LNCaP clone FGC (cell line): ENCODE measurements around the gene KMT2C.

Experiments
- DNase-seq: peaks from one replicate; pipeline ENCODE4 v3.0.0-alpha.2; 2011; ENCODE audit warnings: low read depth
- H3K4me3 ChIP-seq: 2 replicates; pipeline ENCODE4 v1.5.1; 2011; ENCODE audit warnings: mild to moderate bottlenecking, low read depth, low read length, control low read depth
- CTCF ChIP-seq: IDR thresholded peaks from 2 replicates; pipeline ENCODE4 v1.5.1; 2012; ENCODE audit warnings: mild to moderate bottlenecking; ENCODE audit not compliant: control insufficient read depth, insufficient read depth; ENCODE audit errors: extremely low read depth

Gene KMT2C

GRCh38 chr7:152122540-152122939 is 313.3 kb downstream of the KMT2C start:
- no peak for DNase-seq
- no peak overlapping the region for H3K4me3 ChIP-seq
- TF ChIP-seq CTCF, result no peak

DNA sequence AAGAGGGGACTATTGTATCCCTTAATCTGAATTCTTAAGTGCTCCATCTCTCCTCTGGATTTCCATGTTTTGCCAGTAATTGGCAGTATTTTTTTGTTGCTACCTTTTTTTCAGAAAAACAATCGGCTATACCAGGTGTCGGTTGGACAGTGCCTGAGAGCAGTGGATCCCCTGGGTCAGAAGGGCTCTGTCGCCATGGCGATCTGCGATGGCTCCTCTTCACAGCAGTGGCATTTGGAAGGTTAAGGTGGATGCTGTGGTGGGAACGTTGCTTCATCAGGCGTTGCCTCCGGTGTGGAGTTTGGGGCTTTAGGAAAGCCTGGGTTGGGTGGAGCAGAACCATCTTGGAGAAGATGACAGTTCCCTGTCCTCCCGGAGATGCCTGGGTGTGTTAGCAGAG is 314.4 kb downstream of the KMT2C start:
- no peak for DNase-seq
- TF ChIP-seq CTCF, result no peak

DNA sequence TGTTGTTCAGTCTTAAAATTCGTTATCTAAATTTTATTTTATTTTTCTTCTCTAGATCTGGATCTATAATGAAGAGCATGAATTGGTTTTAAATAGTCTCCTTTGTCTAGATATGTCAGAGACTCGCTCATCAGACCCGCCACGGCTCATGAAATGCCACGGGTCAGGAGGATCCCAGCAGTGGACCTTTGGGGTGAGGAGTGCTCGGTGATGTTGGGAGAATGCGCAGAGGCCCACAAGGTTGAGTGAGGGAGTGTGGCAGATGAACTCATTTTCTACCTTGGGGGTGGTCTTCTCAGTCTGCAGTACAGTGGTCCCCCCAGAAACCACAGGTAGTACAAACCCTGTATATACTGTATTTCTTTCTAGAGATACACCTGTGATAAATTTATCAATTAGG is 315.0 kb downstream of the KMT2C start:
- no peak for TF ChIP-seq CTCF
- H3K4me3 ChIP-seq, result no peak overlapping the region

More for the DNA sequence above, 314.4 kb downstream of the KMT2C start:
- H3K4me3 ChIP-seq, result no peak overlapping the region

DNA sequence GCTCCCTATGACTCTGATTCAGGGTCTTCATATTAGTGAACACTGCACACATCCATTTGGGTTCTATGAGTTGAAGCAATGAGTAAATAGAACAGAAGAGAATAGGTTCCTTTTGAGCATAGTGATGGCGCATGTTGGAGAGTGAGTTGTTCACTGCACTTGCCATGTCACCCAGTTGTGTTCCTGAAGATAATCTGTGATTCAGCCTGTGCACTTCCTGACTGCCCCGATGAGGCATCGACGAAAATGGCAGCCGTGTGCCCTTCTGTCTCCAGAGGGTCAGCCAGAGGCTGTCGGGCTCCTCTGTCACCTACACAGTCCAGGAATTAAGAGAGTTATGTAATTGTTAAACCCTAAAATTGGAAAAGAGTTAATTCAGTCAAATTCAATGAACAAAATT is 315.6 kb downstream of the KMT2C start:
- no peak for DNase-seq
- TF ChIP-seq CTCF, result no peak
- no peak overlapping the region for H3K4me3 ChIP-seq

More for the DNA sequence above, 315.0 kb downstream of the KMT2C start:
- DNase-seq, result no peak

DNA sequence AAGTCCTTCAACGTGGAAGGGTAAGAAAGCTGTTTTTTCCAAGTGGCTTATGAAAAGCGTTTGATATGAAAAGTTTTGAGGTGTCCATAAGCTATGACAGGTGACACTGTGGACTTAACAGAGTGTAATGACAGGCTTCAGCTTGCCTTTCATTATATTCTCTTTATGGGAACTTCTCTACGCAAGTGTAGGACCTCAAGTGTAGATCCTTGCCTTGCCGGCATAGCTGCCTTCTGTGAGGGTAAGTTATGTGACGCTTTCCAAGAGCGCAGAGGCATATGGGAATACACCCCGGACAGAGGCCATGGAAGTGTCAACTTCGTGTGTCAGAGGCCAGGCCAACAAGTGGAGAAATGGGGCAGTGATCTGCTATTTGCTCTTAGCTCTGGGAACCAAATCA is 318.4 kb downstream of the KMT2C start:
- TF ChIP-seq CTCF, result no peak
- DNase-seq, result no peak
- no peak overlapping the region for H3K4me3 ChIP-seq

- H3K4me3 ChIP-seq, result no peak overlapping the region
- TF ChIP-seq CTCF, result no peak
- no peak for DNase-seq
Measured at GRCh38 chr7:152115021-152115718, 320.6 kb downstream of the KMT2C start.

- TF ChIP-seq CTCF, result no peak
- H3K4me3 ChIP-seq, result no peak overlapping the region
- DNase-seq, result no peak
Measured at GRCh38 chr7:152112829-152113228, 323.0 kb downstream of the KMT2C start.
